ENCODE data around the gene NPEPL1. TPM values are rescaled to one million over a fixed set of nuclear protein-coding genes. Genes with fewer than 3 reads are reported as not detected.

The NPEPL1 gene
- total RNA-seq, 1 donor from 2014 or later, result 22.9 TPM

Other genes with a start within 250 kb of the NPEPL1 start
- gene APCDD1L, start 177.4 kb upstream of the NPEPL1 start, total RNA-seq, result not detected in 2 replicates
- gene STX16, start 41.5 kb upstream of the NPEPL1 start, total RNA-seq, result 99.9 and 102 TPM in 2 replicates
- 1.4 and 1.7 TPM in 2 replicates for gene GNAS-AS1, start 158.1 kb downstream of the NPEPL1 start, total RNA-seq
- gene GNAS, start 159.9 kb downstream of the NPEPL1 start, total RNA-seq, result 498 and 505 TPM in 2 replicates